ENCODE measurements around the gene SMARCAD1.

SMARCAD1 gene

GRCh38 chr4:94333866-94334265, 126.2 kb downstream of the SMARCAD1 start (continued):
- TF ChIP-seq TCF7L2 (IDR thresholded peaks at IDR 0.05; ENCODE audit: borderline replicate concordance, low read depth, low read length), result no peak
- TF ChIP-seq ZNF623 (tag by site-specific recombination; IDR thresholded peaks at IDR 0.05), result no peak
- no peak for TF ChIP-seq ZNF10 (tag by site-specific recombination; IDR thresholded peaks at IDR 0.05)
- TF ChIP-seq PATZ1 (tag by site-specific recombination; IDR thresholded peaks at IDR 0.05), result no peak
- TF ChIP-seq ZSCAN18 (tag by site-specific recombination; IDR thresholded peaks at IDR 0.05), result no peak
- no peak for TF ChIP-seq ZNF747 (tag by site-specific recombination; IDR thresholded peaks at IDR 0.05)
- TF ChIP-seq OSR2 (tag by site-specific recombination; IDR thresholded peaks at IDR 0.05), result no peak
- TF ChIP-seq ZNF174 (tag by site-specific recombination; IDR thresholded peaks at IDR 0.05), result no peak
- TF ChIP-seq ZNF580 (tag by site-specific recombination; IDR thresholded peaks at IDR 0.05), result no peak

GRCh38 chr4:94334476-94334875, 126.8 kb downstream of the SMARCAD1 start:
- ChIA-PET POLR2A (no interaction called here), CTCF (interaction anchor here (0.6 kb wide), 1 partner anchor 671 kb away, joined by 3 read pairs; no protein-coding TSS in a partner anchor)
- Histone ChIP-seq H3K4me3 (ENCODE audit: low read depth, low read length) (no peak overlapping the region), H3K27ac (ENCODE audit: extremely low read depth, low read depth, low read length) (no peak overlapping the region), H3K4me1 (ENCODE audit: control insufficient read depth, insufficient read depth, low read length) (no peaks in the 10 kb centered on the region), H3K36me3 (ENCODE audit: control insufficient read depth in 2 of 2, insufficient read depth in 1 of 2, low read length in 2 of 2) (no peaks in the 10 kb centered on the region), H3K9me3 (ENCODE audit: control insufficient read depth, insufficient read depth, low read depth, low read length) (no peaks in the 10 kb centered on the region)
- TF ChIP-seq ZNF776 (tag by site-specific recombination; IDR thresholded peaks at IDR 0.05; ENCODE audit: borderline replicate concordance), result no peak
- no peak for TF ChIP-seq ZBTB44 (tag by site-specific recombination; IDR thresholded peaks at IDR 0.05)
- no peak for TF ChIP-seq ZNF404 (tag by site-specific recombination; IDR thresholded peaks at IDR 0.05)
- TF ChIP-seq ZNF175 (tag by site-specific recombination; IDR thresholded peaks at IDR 0.05), result no peak

- ChIA-PET CTCF (no interaction called here), POLR2A (no interaction called here)
- Histone ChIP-seq H3K9me3 (ENCODE audit: control insufficient read depth, insufficient read depth, low read depth, low read length) (no peaks in the 10 kb centered on the region), H3K27ac (ENCODE audit: extremely low read depth, low read depth, low read length) (no peak overlapping the region), H3K4me1 (ENCODE audit: control insufficient read depth, insufficient read depth, low read length) (no peaks in the 10 kb centered on the region), H3K4me3 (ENCODE audit: low read depth, low read length) (no peak overlapping the region), H3K36me3 (ENCODE audit: control insufficient read depth in 2 of 2, insufficient read depth in 1 of 2, low read length in 2 of 2) (no peaks in the 10 kb centered on the region)
- TF ChIP-seq KLF10 (tag by site-specific recombination; IDR thresholded peaks at IDR 0.05), result no peak
- no peak for TF ChIP-seq PRDM6 (tag by site-specific recombination; IDR thresholded peaks at IDR 0.05)
- TF ChIP-seq ZNF16 (tag by site-specific recombination; IDR thresholded peaks at IDR 0.05; ENCODE audit: low read depth), result no peak
- no peak for TF ChIP-seq ZNF121 (tag by site-specific recombination; IDR thresholded peaks at IDR 0.05)
- no peak for TF ChIP-seq MEIS1 (CRISPR knock-in tag; IDR thresholded peaks at IDR 0.05; ENCODE audit: borderline replicate concordance)
- no peak for TF ChIP-seq PRDM4 (tag by site-specific recombination; IDR thresholded peaks at IDR 0.05)
- TF ChIP-seq ZNF843 (tag by site-specific recombination; IDR thresholded peaks at IDR 0.05), result no peak
- no peak for TF ChIP-seq ZIC2 (tag by site-specific recombination; IDR thresholded peaks at IDR 0.05)
These were observed 127.3 kb downstream of the SMARCAD1 start for GRCh38 chr4:94334962-94335361.
